ENCODE results near the gene RPS6KB2. TPM values are rescaled to one million over a fixed set of nuclear protein-coding genes. Genes with fewer than 3 reads are reported as not detected.

Gene RPS6KB2
- polyA plus RNA-seq, 1 donor from 2014 or later: 92.8 TPM

DNA sequence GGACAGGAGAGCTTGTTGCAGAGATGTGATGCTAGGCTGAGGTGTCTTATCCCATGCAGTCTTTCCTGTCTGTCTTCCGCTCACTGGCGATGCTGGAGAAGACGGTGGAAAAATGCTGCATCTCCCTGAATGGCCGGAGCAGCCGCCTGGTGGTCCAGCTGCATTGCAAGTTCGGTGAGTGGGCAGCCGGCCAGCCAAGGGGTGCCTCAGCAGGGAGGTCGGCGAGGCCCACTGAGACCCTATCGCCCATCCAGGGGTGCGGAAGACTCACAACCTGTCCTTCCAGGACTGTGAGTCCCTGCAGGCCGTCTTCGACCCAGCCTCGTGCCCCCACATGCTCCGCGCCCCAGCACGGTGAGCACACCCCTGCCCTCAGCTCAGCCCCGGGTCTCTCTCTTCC is 34.9 kb upstream of the RPS6KB2 start:
- H3K9ac ChIP-seq (ENCODE audit: low read length): no peak overlapping the region

DNA sequence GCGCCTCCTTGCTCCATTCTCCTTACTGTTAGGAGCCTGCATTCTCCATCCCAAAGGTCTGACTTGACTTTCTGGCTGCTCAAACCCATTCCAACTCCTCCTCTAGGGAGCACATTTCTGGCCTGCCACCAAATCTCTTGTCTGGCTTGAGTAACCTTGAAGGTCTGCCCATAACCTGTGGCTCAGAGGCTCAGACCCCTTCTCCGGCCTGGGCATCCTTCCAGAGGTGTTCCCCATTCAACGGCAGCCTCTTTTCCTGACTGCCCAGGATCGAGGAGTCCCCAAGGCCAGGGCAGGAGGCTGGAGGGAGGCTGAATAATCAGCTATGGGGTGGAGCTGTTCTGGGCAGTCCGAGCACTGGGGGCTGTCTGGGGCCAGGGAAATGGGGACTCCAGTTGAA is 34.3 kb upstream of the RPS6KB2 start:
- no peaks in the 10 kb centered on the region for H3K79me2 ChIP-seq (replicated peaks; ENCODE audit: insufficient read depth, low read length)
- no peak overlapping the region for H3K27ac ChIP-seq (ENCODE audit: low read length)
- H3K9me2 ChIP-seq (ENCODE audit: insufficient read depth, low read length): no peaks in the 10 kb centered on the region
- no peak overlapping the region for H3K4me3 ChIP-seq (ENCODE audit: low read length)
- H2AFZ ChIP-seq (ENCODE audit: low read depth, low read length): no peak overlapping the region
- H3K27me3 ChIP-seq (ENCODE audit: insufficient read depth, low read depth, low read length): no peaks in the 10 kb centered on the region
- no peaks in the 10 kb centered on the region for H3K9me3 ChIP-seq (ENCODE audit: low read length)
- H3K4me2 ChIP-seq (ENCODE audit: low read length): no peak overlapping the region
- TF ChIP-seq EP300 (conservative IDR thresholded peaks at IDR 0.05; ENCODE audit: poor library complexity, severe bottlenecking) (no peak), EZH2 (IDR thresholded peaks at IDR 0.05; ENCODE audit: borderline replicate concordance, insufficient read depth, low read length, poor library complexity, severe bottlenecking) (no peak), SMC3 (conservative IDR thresholded peaks at IDR 0.05; ENCODE audit: poor library complexity) (no peak), TAF1 (IDR thresholded peaks at IDR 0.05; ENCODE audit: low read depth) (no peak), RAD21 (conservative IDR thresholded peaks at IDR 0.05) (no peak), POLR2AphosphoS5 (IDR thresholded peaks at IDR 0.05) (no peak), MXI1 (conservative IDR thresholded peaks at IDR 0.05; ENCODE audit: poor library complexity, severe bottlenecking) (no peak)
- TF ChIP-seq, protein P1, sequence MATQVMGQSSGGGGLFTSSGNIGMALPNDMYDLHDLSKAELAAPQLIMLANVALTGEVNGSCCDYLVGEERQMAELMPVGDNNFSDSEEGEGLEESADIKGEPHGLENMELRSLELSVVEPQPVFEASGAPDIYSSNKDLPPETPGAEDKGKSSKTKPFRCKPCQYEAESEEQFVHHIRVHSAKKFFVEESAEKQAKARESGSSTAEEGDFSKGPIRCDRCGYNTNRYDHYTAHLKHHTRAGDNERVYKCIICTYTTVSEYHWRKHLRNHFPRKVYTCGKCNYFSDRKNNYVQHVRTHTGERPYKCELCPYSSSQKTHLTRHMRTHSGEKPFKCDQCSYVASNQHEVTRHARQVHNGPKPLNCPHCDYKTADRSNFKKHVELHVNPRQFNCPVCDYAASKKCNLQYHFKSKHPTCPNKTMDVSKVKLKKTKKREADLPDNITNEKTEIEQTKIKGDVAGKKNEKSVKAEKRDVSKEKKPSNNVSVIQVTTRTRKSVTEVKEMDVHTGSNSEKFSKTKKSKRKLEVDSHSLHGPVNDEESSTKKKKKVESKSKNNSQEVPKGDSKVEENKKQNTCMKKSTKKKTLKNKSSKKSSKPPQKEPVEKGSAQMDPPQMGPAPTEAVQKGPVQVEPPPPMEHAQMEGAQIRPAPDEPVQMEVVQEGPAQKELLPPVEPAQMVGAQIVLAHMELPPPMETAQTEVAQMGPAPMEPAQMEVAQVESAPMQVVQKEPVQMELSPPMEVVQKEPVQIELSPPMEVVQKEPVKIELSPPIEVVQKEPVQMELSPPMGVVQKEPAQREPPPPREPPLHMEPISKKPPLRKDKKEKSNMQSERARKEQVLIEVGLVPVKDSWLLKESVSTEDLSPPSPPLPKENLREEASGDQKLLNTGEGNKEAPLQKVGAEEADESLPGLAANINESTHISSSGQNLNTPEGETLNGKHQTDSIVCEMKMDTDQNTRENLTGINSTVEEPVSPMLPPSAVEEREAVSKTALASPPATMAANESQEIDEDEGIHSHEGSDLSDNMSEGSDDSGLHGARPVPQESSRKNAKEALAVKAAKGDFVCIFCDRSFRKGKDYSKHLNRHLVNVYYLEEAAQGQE (IDR thresholded peaks at IDR 0.05; ENCODE audit: borderline replicate concordance): no peak
- TF ChIP-seq, protein P2, sequence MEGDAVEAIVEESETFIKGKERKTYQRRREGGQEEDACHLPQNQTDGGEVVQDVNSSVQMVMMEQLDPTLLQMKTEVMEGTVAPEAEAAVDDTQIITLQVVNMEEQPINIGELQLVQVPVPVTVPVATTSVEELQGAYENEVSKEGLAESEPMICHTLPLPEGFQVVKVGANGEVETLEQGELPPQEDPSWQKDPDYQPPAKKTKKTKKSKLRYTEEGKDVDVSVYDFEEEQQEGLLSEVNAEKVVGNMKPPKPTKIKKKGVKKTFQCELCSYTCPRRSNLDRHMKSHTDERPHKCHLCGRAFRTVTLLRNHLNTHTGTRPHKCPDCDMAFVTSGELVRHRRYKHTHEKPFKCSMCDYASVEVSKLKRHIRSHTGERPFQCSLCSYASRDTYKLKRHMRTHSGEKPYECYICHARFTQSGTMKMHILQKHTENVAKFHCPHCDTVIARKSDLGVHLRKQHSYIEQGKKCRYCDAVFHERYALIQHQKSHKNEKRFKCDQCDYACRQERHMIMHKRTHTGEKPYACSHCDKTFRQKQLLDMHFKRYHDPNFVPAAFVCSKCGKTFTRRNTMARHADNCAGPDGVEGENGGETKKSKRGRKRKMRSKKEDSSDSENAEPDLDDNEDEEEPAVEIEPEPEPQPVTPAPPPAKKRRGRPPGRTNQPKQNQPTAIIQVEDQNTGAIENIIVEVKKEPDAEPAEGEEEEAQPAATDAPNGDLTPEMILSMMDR (IDR thresholded peaks at IDR 0.05; ENCODE audit: poor library complexity, severe bottlenecking): no peak
- no peaks in the 10 kb centered on the region for H3F3A ChIP-seq (ENCODE audit: insufficient read depth, low read length, poor library complexity, severe bottlenecking)
- H3K9ac ChIP-seq (ENCODE audit: low read length): no peak overlapping the region
- H4K20me1 ChIP-seq (ENCODE audit: insufficient read depth): no peaks in the 10 kb centered on the region
- H3K36me3 ChIP-seq (ENCODE audit: insufficient read depth, low read length): no peaks in the 10 kb centered on the region

More for the DNA sequence above, 34.9 kb upstream of the RPS6KB2 start:
- Histone ChIP-seq H4K20me1 (ENCODE audit: insufficient read depth) (no peaks in the 10 kb centered on the region), H3K27me3 (ENCODE audit: insufficient read depth, low read depth, low read length) (no peaks in the 10 kb centered on the region), H3K27ac (ENCODE audit: low read length) (no peak overlapping the region), H3K79me2 (replicated peaks; ENCODE audit: insufficient read depth, low read length) (no peaks in the 10 kb centered on the region), H3K36me3 (ENCODE audit: insufficient read depth, low read length) (no peaks in the 10 kb centered on the region), H3F3A (ENCODE audit: insufficient read depth, low read length, poor library complexity, severe bottlenecking) (no peaks in the 10 kb centered on the region), H3K9me3 (ENCODE audit: low read length) (no peaks in the 10 kb centered on the region), H3K9me2 (ENCODE audit: insufficient read depth, low read length) (no peaks in the 10 kb centered on the region), H3K4me3 (ENCODE audit: low read length) (no peak overlapping the region), H2AFZ (ENCODE audit: low read depth, low read length) (no peak overlapping the region), H3K4me2 (ENCODE audit: low read length) (no peak overlapping the region)
- TF ChIP-seq, protein P2 (IDR thresholded peaks at IDR 0.05; ENCODE audit: poor library complexity, severe bottlenecking): no peak
- TF ChIP-seq TAF1 (IDR thresholded peaks at IDR 0.05; ENCODE audit: low read depth) (no peak), EP300 (conservative IDR thresholded peaks at IDR 0.05; ENCODE audit: poor library complexity, severe bottlenecking) (no peak), SMC3 (conservative IDR thresholded peaks at IDR 0.05; ENCODE audit: poor library complexity) (no peak), EZH2 (IDR thresholded peaks at IDR 0.05; ENCODE audit: borderline replicate concordance, insufficient read depth, low read length, poor library complexity, severe bottlenecking) (no peak), POLR2AphosphoS5 (IDR thresholded peaks at IDR 0.05) (no peak), RAD21 (conservative IDR thresholded peaks at IDR 0.05) (no peak), MXI1 (conservative IDR thresholded peaks at IDR 0.05; ENCODE audit: poor library complexity, severe bottlenecking) (no peak)
- TF ChIP-seq, protein P1 (IDR thresholded peaks at IDR 0.05; ENCODE audit: borderline replicate concordance): no peak
